Endothelial cell of umbilical vein (primary cell): ENCODE results near the gene KIF9.

ENCODE experiments used
- EZH2 ChIP-seq: IDR thresholded peaks from 2 replicates; pipeline ENCODE4 v1.6.1; 2012; ENCODE audit warnings: borderline replicate concordance, low read depth, mild to moderate bottlenecking, moderate library complexity, low read length, inconsistent platforms; ENCODE audit not compliant: severe bottlenecking
- POLR2A ChIP-seq: IDR thresholded peaks from 2 replicates; pipeline ENCODE4 v1.6.1; 2012; ENCODE audit warnings: low read depth, mild to moderate bottlenecking, control low read depth, low read length
- POLR2AphosphoS5 ChIP-seq: IDR thresholded peaks from 2 replicates; pipeline ENCODE4 v1.6.1; 2012; ENCODE audit warnings: low read depth, mild to moderate bottlenecking, control low read depth, low read length, moderate library complexity; ENCODE audit not compliant: insufficient read depth
- TF ChIP-seq, protein P1 (sequence below), 2 donors: IDR thresholded peaks; 1 replicate in 1 of 2; 2 replicates in 1 of 2; pipeline ENCODE4 v1.5.1; 2011; ENCODE audit warnings: low read length in 2 of 2, mild to moderate bottlenecking in 2 of 2, moderate library complexity in 2 of 2, control low read depth in 1 of 2, inconsistent platforms in 1 of 2, low read depth in 1 of 2; ENCODE audit not compliant: insufficient read depth in 1 of 2; ENCODE audit errors: extremely low read depth in 1 of 2
- TF ChIP-seq, protein P2 (sequence below): IDR thresholded peaks from 2 replicates; pipeline ENCODE4 v1.6.1; 2011; ENCODE audit not compliant: insufficient read depth, insufficient read length

DNA sequence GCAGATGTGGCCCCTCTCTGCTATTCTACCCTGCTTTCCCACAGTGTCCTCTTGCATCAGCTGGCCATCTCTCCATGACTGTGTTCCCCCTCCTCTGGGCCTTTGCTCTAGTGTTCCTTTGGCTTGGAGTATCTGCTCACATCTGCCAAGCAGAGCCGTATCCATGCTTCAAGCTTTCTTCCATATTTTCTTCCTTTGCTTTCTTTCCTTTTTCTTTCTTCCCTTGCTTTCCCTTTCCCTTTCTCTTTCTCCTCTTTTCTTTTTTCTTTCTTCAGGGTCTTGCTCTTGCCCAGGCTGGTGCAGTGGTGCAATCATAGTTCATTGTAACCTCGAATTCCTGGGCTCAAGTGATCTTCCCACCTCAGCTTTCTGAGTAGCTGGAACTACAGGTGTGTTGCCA, 12.7 kb upstream of the KIF9 start:
- no peak for TF ChIP-seq POLR2A
- no peak for TF ChIP-seq EZH2
- TF ChIP-seq, protein P1, sequence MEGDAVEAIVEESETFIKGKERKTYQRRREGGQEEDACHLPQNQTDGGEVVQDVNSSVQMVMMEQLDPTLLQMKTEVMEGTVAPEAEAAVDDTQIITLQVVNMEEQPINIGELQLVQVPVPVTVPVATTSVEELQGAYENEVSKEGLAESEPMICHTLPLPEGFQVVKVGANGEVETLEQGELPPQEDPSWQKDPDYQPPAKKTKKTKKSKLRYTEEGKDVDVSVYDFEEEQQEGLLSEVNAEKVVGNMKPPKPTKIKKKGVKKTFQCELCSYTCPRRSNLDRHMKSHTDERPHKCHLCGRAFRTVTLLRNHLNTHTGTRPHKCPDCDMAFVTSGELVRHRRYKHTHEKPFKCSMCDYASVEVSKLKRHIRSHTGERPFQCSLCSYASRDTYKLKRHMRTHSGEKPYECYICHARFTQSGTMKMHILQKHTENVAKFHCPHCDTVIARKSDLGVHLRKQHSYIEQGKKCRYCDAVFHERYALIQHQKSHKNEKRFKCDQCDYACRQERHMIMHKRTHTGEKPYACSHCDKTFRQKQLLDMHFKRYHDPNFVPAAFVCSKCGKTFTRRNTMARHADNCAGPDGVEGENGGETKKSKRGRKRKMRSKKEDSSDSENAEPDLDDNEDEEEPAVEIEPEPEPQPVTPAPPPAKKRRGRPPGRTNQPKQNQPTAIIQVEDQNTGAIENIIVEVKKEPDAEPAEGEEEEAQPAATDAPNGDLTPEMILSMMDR (IDR thresholded peaks at IDR 0.05; ENCODE audit: extremely low read depth in 1 of 2, insufficient read depth in 1 of 2, low read depth in 1 of 2, low read length in 2 of 2): no peak
- TF ChIP-seq, protein P2, sequence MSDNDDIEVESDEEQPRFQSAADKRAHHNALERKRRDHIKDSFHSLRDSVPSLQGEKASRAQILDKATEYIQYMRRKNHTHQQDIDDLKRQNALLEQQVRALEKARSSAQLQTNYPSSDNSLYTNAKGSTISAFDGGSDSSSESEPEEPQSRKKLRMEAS: no peak
- TF ChIP-seq POLR2AphosphoS5: no peak
